Measurements from ENCODE around the gene FLT4.

The FLT4 gene

GRCh38 chr5:180589771-180590542, 59.4 kb downstream of the FLT4 start:
- no peak for DNase-seq (ENCODE audit: low read depth)
- TF ChIP-seq, protein P1, sequence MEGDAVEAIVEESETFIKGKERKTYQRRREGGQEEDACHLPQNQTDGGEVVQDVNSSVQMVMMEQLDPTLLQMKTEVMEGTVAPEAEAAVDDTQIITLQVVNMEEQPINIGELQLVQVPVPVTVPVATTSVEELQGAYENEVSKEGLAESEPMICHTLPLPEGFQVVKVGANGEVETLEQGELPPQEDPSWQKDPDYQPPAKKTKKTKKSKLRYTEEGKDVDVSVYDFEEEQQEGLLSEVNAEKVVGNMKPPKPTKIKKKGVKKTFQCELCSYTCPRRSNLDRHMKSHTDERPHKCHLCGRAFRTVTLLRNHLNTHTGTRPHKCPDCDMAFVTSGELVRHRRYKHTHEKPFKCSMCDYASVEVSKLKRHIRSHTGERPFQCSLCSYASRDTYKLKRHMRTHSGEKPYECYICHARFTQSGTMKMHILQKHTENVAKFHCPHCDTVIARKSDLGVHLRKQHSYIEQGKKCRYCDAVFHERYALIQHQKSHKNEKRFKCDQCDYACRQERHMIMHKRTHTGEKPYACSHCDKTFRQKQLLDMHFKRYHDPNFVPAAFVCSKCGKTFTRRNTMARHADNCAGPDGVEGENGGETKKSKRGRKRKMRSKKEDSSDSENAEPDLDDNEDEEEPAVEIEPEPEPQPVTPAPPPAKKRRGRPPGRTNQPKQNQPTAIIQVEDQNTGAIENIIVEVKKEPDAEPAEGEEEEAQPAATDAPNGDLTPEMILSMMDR (conservative IDR thresholded peaks at IDR 0.05; ENCODE audit: low read length): no peak

DNA sequence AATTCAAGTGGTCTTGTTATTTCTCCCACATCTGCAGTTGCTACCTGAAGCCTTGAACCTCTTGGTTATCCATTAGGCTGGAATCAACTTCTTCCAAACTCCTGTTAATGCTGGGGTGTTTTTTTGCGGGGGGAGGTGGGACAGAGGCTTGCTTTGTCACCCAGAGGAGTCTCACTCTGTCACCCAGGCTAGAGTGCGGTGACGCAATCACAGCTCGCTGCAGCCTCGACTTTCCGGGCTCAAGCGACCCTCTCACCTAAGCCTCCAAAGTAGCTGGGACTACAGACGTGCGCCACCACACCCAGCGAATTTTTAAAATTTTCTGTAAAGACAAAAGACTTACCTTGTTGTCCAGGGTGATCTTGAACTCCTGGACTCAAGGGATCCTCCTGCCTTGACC, 62.5 kb downstream of the FLT4 start:
- DNase-seq (ENCODE audit: low read depth): no peak
- TF ChIP-seq, protein P1 (conservative IDR thresholded peaks at IDR 0.05; ENCODE audit: low read length): no peak
- no peak overlapping the region for H3K4me3 ChIP-seq (ENCODE audit: low read length)

More at GRCh38 chr5:180589771-180590542, 59.4 kb downstream of the FLT4 start:
- H3K4me3 ChIP-seq (ENCODE audit: low read length): no peak overlapping the region

GRCh38 chr5:180586204-180586603, 63.2 kb downstream of the FLT4 start:
- no peak overlapping the region for H3K4me3 ChIP-seq (ENCODE audit: low read length)
- DNase-seq (ENCODE audit: low read depth): no peak
- TF ChIP-seq, protein P1 (conservative IDR thresholded peaks at IDR 0.05; ENCODE audit: low read length): no peak

DNA sequence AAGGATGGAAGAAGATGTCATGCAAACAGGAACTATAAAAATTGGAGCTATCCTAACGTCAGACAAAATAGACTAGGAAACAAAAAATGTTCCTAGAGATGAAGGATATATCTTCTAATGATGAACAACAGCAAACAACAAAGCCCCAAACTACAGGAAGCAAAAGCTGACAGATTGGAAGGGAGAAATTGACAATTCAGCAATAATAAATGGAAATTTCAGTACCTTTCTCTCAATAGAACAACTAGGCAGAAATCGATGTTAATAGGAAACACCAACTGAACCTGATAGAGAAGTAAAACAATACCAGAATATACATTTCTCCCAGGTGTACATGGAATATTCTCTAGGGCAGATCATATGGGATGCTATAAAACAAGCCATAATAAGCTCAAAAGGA, 65.7 kb downstream of the FLT4 start:
- no peak for DNase-seq (ENCODE audit: low read depth)
- TF ChIP-seq, protein P1 (conservative IDR thresholded peaks at IDR 0.05; ENCODE audit: low read length): no peak
- H3K4me3 ChIP-seq (ENCODE audit: low read length): no peak overlapping the region

DNA sequence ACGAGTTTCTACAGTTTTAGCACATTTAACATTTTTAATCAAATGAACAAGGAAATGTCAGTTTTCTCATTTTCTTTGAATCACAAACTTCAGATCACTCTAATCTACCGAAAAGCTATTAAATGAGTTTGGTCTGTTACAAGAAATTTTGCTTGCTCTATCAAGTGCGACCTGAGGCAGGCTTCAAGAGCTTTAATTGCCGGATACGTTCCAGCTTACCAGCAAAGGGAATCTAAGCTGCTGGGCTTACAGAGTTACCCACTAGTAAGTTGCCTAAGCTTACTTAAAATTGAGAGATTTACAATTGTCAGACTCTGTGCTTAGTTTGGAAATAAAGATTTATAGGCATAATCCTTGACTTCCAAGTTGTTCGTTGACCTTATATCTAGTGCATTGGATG, 68.7 kb downstream of the FLT4 start:
- TF ChIP-seq, protein P1 (conservative IDR thresholded peaks at IDR 0.05; ENCODE audit: low read length): no peak
- no peak for DNase-seq (ENCODE audit: low read depth)
- H3K4me3 ChIP-seq (ENCODE audit: low read length): no peak overlapping the region

- no peak overlapping the region for H3K4me3 ChIP-seq (ENCODE audit: low read length)
- DNase-seq (ENCODE audit: low read depth): peak; percentile 1
- TF ChIP-seq, protein P1 (conservative IDR thresholded peaks at IDR 0.05; ENCODE audit: low read length): no peak
Measured at GRCh38 chr5:180575571-180575970, 73.8 kb downstream of the FLT4 start.

DNA sequence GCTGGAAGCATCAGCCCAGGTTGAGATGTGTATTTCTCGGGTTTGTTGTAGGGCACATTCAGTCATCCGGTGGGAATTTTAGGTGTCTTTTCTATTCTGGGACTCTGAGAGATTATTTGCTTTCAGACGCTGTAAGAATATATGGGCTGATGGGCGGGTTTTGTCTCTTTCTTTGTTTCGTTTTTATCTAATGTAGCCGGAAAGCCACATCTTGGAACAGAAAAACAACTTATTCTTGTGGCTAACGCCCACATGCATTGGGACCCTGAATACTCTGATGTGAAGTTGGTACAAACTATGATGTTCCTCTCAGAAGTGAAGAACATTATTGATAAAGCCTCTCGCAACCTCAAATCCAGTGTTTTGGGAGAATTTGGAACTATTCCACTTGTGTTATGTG, 80.5 kb downstream of the FLT4 start:
- no peak overlapping the region for H3K4me3 ChIP-seq (ENCODE audit: low read length)
- TF ChIP-seq, protein P1 (conservative IDR thresholded peaks at IDR 0.05; ENCODE audit: low read length): no peak
- no peak for DNase-seq (ENCODE audit: low read depth)

All from AG10803 (cell line).